HepG2 (cell line): Measurements from ENCODE around the gene EEF1AKMT4. TPM values are rescaled to one million over a fixed set of nuclear protein-coding genes. Genes with fewer than 3 reads are reported as not detected.

ENCODE experiments used
- ARID4A ChIP-seq: sonication (generic); formaldehyde crosslinking; IDR thresholded peaks from 2 replicates; pipeline ENCODE4 v1.5.0; 2020; ENCODE audit warnings: mild to moderate bottlenecking, missing genetic modification reagents, borderline replicate concordance
- ATF3 ChIP-seq: sonication (generic); formaldehyde crosslinking; IDR thresholded peaks from 2 replicates; pipeline ENCODE4 v1.4.0; 2020; ENCODE audit warnings: missing genetic modification reagents
- KDM2A ChIP-seq: sonication (generic); formaldehyde crosslinking; IDR thresholded peaks from 2 replicates; pipeline ENCODE4 v1.4.0; 2020; ENCODE audit warnings: low read depth, missing genetic modification reagents, borderline replicate concordance
- MLXIP ChIP-seq: sonication (generic); formaldehyde crosslinking; IDR thresholded peaks from 2 replicates; pipeline ENCODE4 v1.9.0; 2021; ENCODE audit warnings: missing genetic modification reagents, borderline replicate concordance
- SAP130 ChIP-seq: IDR thresholded peaks from 2 replicates; pipeline ENCODE4 v1.6.1; 2016; ENCODE audit warnings: low read depth
- SNAPC4 ChIP-seq: sonication (generic); formaldehyde crosslinking; IDR thresholded peaks from 2 replicates; pipeline ENCODE4 v1.4.0; 2020; ENCODE audit warnings: mild to moderate bottlenecking, missing genetic modification reagents
- ZNF274 ChIP-seq: sonication (generic); formaldehyde crosslinking; IDR thresholded peaks from 2 replicates; pipeline ENCODE4 v1.5.1; 2020; ENCODE audit warnings: mild to moderate bottlenecking, missing genetic modification reagents
- ZNF468 ChIP-seq: sonication (generic); formaldehyde crosslinking; IDR thresholded peaks from 2 replicates; pipeline ENCODE4 v1.8.0; 2022; ENCODE audit warnings: mild to moderate bottlenecking, moderate library complexity, missing genetic modification reagents
- ZNF550 ChIP-seq: sonication (generic); formaldehyde crosslinking; IDR thresholded peaks from 2 replicates; pipeline ENCODE4 v1.4.0; 2020; ENCODE audit warnings: mild to moderate bottlenecking, missing genetic modification reagents, borderline replicate concordance
- ZNF567 ChIP-seq: sonication (generic); formaldehyde crosslinking; IDR thresholded peaks from 2 replicates; pipeline ENCODE4 v1.8.1; 2023; ENCODE audit warnings: mild to moderate bottlenecking, missing genetic modification reagents, borderline replicate concordance
- ZNF761 ChIP-seq: sonication (generic); formaldehyde crosslinking; conservative IDR thresholded peaks from 2 replicates; pipeline ENCODE4 v1.4.0; 2020; ENCODE audit warnings: mild to moderate bottlenecking, missing genetic modification reagents
- polyA plus RNA-seq, 8 experiments: library from polyadenylated mRNA; depleted of rRNA in 3 of 8; stranded (reverse) in 7 of 8; unstranded in 1 of 8; fragments of >200 nt; fragmentation: Illumina TruSeq in 4 of 8; extraction: Trizol in 4 of 8; gene quantifications; 2 replicates each; pipeline versions ENCODE4 v1.2.1 to v1.2.3, GENCODE V29; 2011 to 2016; ENCODE audit warnings: low read depth in 4 of 8, missing spikeins in 1 of 8, mixed read lengths in 1 of 8; ENCODE audit not compliant: insufficient read depth in 1 of 8
- total RNA-seq, 5 experiments: library from RNA; depleted of rRNA; stranded (reverse); fragments of >200 nt; fragmentation: Illumina TruSeq; extraction: Trizol; gene quantifications; 2 replicates each; pipeline ENCODE4 v1.2.3, GENCODE V29; 2016; ENCODE audit warnings: low read depth in 1 of 5

The EEF1AKMT4 gene
- total and polyA plus RNA-seq, 2 of the 13 experiments (the other 11 are each of a cell fraction or from before 2014, with no cell fraction given): 13.1 to 15.8 TPM

GRCh38 chr3:184249412-184250166 lies at the start of gene EEF1AKMT4 (continued):
- TF ChIP-seq MLXIP (CRISPR knock-in tag): 0 out of 2 replicates have a peak, but pooled peaks have one; percentile 19
- no peak for TF ChIP-seq ZNF550
- peak; percentile 99 for TF ChIP-seq SAP130 (CRISPR knock-in tag)
- no peak for TF ChIP-seq SNAPC4
- TF ChIP-seq ZNF567 (CRISPR knock-in tag): no peak
- peak; percentile 76; the same call in 1 of the 2 replicates for TF ChIP-seq ARID4A
- TF ChIP-seq ATF3 (CRISPR knock-in tag): no peak
- TF ChIP-seq KDM2A (CRISPR knock-in tag): peak; percentile 38; the same call in 1 of the 2 replicates
- no peak for TF ChIP-seq ZNF468 (CRISPR knock-in tag)
- TF ChIP-seq ZNF761 (CRISPR knock-in tag): no peak
- no peak for TF ChIP-seq ZNF274 (CRISPR knock-in tag)
